ENCODE measurements around the gene OLFM1. TPM values are rescaled to one million over a fixed set of nuclear protein-coding genes. Genes with fewer than 3 reads are reported as not detected.

Gene OLFM1
- total and polyA plus RNA-seq, 9 of the 15 experiments (the other 6 are each of a cell fraction or from before 2014, with no cell fraction given) = not detected

DNA sequence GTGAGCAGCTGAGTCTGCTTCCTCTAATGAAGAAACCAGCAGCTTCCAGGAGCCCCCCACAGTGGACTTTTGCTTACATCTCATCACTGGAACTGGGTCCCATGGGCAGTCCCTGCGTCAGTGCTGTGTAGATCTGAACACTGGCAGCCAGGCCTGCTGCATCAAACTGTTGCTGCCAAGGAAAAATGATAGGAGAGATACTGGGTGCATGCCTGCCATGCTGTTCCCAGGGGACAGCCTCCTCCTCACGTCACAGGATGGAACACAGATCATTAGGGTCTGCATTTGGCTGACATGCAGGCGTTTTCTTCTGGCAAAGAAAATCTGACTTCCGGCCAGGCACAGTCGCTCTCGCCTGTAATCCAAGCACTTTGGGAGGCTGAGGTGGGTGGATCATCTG, 67.9 kb downstream of the OLFM1 start:
- intact Hi-C loops (cut with micrococcal nuclease) (no loop called here), in situ Hi-C loops (cut with MboI) (no loop called here)
- H3K9ac ChIP-seq (ENCODE audit: insufficient read depth in 1 of 2, low read depth in 2 of 2, low read length in 2 of 2) = no peak overlapping the region
- H3K27me3 ChIP-seq (ENCODE audit: control insufficient read depth in 2 of 2, insufficient read depth in 2 of 2, low read length in 2 of 2) = peaks cover 0 to 29% of the 10 kb centered on the region in 2 experiments; a peak in 2 of 5 replicates
- H3K27ac ChIP-seq (ENCODE audit: extremely low read depth, low read depth, low read length) = no peak overlapping the region
- H3K79me2 ChIP-seq (ENCODE audit: control insufficient read depth, insufficient read depth, low read length) = no peaks in the 10 kb centered on the region
- FAIRE-seq = no peak
- no peak overlapping the region for H3K4me2 ChIP-seq (ENCODE audit: insufficient read depth, low read length)
- no peak overlapping the region for H3K4me3 ChIP-seq
- H4K20me1 ChIP-seq (replicated peaks; ENCODE audit: control insufficient read depth, insufficient read depth, low read length) = peaks cover 21% of the 10 kb centered on the region
- WGBS (ENCODE audit: insufficient coverage, low coverage, missing lambda C conversion rate) = 2% methylated on average over 6 of the region's 6 CpGs
- ATAC-seq = no peak
- no peak overlapping the region for H2AFZ ChIP-seq (ENCODE audit: low read depth, low read length)
- H3K9me1 ChIP-seq (ENCODE audit: control insufficient read depth, insufficient read depth, low read length) = no peaks in the 10 kb centered on the region
- peaks cover 0 to 6% of the 10 kb centered on the region in 2 experiments; a peak in 3 of 5 replicates for H3K4me1 ChIP-seq (replicated peaks in 1 of 2; ENCODE audit: control insufficient read depth in 2 of 2, insufficient read depth in 2 of 2, low read length in 2 of 2)
- ChIA-PET CTCF (ENCODE audit: low intra/inter-chr PET ratio) (no interaction called here), POLR2A (no interaction called here)
- H3K9me3 ChIP-seq (replicated peaks; ENCODE audit: control insufficient read depth, insufficient read depth, low read depth, low read length) = no peaks in the 10 kb centered on the region
- no peak for DNase-seq (ENCODE audit: extremely low read depth in 1 of 4, low spot score in 3 of 4)
- H3K36me3 ChIP-seq (ENCODE audit: control insufficient read depth, insufficient read depth, low read length) = no peaks in the 10 kb centered on the region
- TF ChIP-seq SMAD3 (CRISPR knock-in tag; conservative IDR thresholded peaks at IDR 0.05) (no peak), TSC22D4 (tag; IDR thresholded peaks at IDR 0.05) (no peak), RBM39 (optimal IDR thresholded peaks at IDR 0.05; ENCODE audit: low read depth, low read length) (no peak), GTF2E2 (tag; IDR thresholded peaks at IDR 0.05) (no peak), HNRNPH1 (optimal IDR thresholded peaks at IDR 0.05; ENCODE audit: low read depth, low read length) (no peak), ZNF76 (CRISPR knock-in tag; IDR thresholded peaks at IDR 0.05; ENCODE audit: borderline replicate concordance) (no peak), PTTG1 (tag; IDR thresholded peaks at IDR 0.05; ENCODE audit: low read depth) (no peak), THRAP3 (IDR thresholded peaks at IDR 0.05; ENCODE audit: borderline replicate concordance) (no peak)
- TF ChIP-seq, protein P1, sequence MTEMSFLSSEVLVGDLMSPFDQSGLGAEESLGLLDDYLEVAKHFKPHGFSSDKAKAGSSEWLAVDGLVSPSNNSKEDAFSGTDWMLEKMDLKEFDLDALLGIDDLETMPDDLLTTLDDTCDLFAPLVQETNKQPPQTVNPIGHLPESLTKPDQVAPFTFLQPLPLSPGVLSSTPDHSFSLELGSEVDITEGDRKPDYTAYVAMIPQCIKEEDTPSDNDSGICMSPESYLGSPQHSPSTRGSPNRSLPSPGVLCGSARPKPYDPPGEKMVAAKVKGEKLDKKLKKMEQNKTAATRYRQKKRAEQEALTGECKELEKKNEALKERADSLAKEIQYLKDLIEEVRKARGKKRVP (CRISPR knock-in tag; IDR thresholded peaks at IDR 0.05) = no peak
- TF ChIP-seq, protein P2, sequence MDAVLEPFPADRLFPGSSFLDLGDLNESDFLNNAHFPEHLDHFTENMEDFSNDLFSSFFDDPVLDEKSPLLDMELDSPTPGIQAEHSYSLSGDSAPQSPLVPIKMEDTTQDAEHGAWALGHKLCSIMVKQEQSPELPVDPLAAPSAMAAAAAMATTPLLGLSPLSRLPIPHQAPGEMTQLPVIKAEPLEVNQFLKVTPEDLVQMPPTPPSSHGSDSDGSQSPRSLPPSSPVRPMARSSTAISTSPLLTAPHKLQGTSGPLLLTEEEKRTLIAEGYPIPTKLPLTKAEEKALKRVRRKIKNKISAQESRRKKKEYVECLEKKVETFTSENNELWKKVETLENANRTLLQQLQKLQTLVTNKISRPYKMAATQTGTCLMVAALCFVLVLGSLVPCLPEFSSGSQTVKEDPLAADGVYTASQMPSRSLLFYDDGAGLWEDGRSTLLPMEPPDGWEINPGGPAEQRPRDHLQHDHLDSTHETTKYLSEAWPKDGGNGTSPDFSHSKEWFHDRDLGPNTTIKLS (IDR thresholded peaks at IDR 0.05; ENCODE audit: borderline replicate concordance, low read depth) = no peak
- TF ChIP-seq, protein P3, sequence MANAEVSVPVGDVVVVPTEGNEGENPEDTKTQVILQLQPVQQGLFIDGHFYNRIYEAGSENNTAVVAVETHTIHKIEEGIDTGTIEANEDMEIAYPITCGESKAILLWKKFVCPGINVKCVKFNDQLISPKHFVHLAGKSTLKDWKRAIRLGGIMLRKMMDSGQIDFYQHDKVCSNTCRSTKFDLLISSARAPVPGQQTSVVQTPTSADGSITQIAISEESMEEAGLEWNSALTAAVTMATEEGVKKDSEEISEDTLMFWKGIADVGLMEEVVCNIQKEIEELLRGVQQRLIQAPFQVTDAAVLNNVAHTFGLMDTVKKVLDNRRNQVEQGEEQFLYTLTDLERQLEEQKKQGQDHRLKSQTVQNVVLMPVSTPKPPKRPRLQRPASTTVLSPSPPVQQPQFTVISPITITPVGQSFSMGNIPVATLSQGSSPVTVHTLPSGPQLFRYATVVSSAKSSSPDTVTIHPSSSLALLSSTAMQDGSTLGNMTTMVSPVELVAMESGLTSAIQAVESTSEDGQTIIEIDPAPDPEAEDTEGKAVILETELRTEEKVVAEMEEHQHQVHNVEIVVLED (CRISPR knock-in tag; IDR thresholded peaks at IDR 0.05) = no peak
- BruUV-seq (replicated peaks) = no TSS peak

All from K562 (cell line).